WERI-Rb-1 (cell line): ENCODE measurements around the gene CDYL.

Source experiments
- DNase-seq: peaks from one replicate; pipeline ENCODE4 v3.0.0-alpha.2; 2020
- H3K27ac ChIP-seq: fragments of 250-450 bp; sonication (Bioruptor Pico); 2 replicates; pipeline ENCODE4 v1.5.1; 2020; ENCODE audit warnings: mild to moderate bottlenecking, moderate library complexity
- H3K27me3 ChIP-seq: fragments of 250-450 bp; sonication (Bioruptor Pico); 2 replicates; pipeline ENCODE4 v1.5.1; 2021; ENCODE audit warnings: mild to moderate bottlenecking, low read depth, moderate library complexity; ENCODE audit not compliant: insufficient read depth, severe bottlenecking
- H3K36me3 ChIP-seq: fragments of 250-450 bp; sonication (Bioruptor Pico); 2 replicates; pipeline ENCODE4 v1.5.1; 2020; ENCODE audit warnings: mild to moderate bottlenecking, moderate library complexity
- H3K4me3 ChIP-seq: 2 replicates; pipeline ENCODE4 v1.5.1; 2011; ENCODE audit warnings: low read depth, mild to moderate bottlenecking, control low read depth, low read length
- H3K9me3 ChIP-seq: fragments of 250-450 bp; sonication (Bioruptor Pico); 2 replicates; pipeline ENCODE4 v1.5.1; 2021; ENCODE audit warnings: mild to moderate bottlenecking, moderate library complexity; ENCODE audit not compliant: severe bottlenecking
- CTCF ChIP-seq: IDR thresholded peaks from 2 replicates; pipeline ENCODE4 v1.5.1; 2011; ENCODE audit warnings: low read depth, mild to moderate bottlenecking, control low read depth, inconsistent platforms, low read length

The CDYL gene

DNA sequence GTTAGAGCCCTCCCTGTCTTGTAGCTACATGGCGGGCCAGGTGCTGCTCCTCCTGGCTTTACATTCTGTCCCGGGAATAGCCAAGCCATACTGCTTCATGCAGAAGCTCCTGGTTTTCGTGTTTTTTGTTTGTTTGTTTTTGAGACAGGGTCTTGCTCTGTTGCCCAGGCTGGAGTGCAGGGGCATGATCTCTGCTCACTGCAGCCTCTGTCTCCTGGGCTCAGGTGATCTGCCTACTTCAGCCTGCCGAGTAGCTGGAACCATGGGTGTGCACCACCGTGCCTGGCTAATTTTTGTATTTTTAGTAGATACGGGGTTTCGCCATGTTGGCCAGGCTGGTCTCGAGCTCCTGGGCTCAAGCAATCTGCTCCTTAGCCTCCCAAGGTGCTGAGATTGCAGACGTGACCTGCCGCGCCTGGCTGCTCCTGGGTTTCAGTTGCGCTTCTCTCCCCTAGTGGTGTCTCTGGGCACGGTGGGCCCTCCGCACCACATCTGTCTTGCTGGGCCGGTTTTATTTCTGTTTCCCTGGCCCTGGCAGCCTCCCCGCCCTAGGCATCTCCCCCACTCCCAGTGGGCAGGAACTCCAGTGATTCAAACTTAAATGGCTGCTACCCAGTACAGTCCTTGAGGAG, 12.9 kb downstream of the CDYL start:
- Histone ChIP-seq H3K27ac (no peak overlapping the region), H3K4me3 (no peak overlapping the region), H3K36me3 (no peaks in the 10 kb centered on the region), H3K9me3 (no peaks in the 10 kb centered on the region), H3K27me3 (no peaks in the 10 kb centered on the region)
- no peak for DNase-seq
- TF ChIP-seq CTCF = peak; percentile 34; the same call in 1 of the 2 replicates

- no peaks in the 10 kb centered on the region for H3K36me3 ChIP-seq
- DNase-seq = no peak
- no peaks in the 10 kb centered on the region for H3K9me3 ChIP-seq
- H3K4me3 ChIP-seq = no peak overlapping the region
- no peaks in the 10 kb centered on the region for H3K27me3 ChIP-seq
- no peak overlapping the region for H3K27ac ChIP-seq
- peak; percentile 20; the same call in 1 of the 2 replicates for TF ChIP-seq CTCF
Measured at GRCh38 chr6:4790158-4790899, 14.1 kb downstream of the CDYL start.

DNA sequence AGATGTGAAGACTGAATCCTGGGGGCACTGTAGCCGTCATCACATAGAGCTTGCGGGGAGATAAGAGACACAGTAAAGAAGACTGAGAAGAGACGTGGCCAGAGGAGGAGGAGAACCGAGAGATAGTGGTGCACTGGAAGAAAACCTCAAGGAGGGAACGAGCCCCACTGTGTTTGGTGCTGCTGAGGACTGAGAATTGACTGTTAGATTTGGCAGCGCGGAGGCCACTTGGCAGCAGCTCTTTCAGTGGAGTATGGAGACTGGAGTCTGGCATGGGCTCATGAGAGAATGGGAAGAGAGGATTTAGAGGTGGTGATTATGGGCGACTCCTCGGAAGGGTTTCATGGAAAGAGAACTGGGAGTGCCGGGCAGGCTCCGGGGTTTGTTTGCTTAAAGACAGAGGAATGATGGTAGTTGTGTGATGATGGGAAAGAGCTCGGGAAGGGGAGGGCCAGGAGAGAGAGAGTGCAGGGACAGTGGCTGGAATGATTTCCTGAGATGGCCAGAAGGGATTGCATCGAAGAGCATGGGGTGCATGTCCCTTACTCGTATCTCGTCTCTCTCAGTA, 18.0 kb downstream of the CDYL start:
- H3K36me3 ChIP-seq = no peaks in the 10 kb centered on the region
- no peak for TF ChIP-seq CTCF
- H3K27ac ChIP-seq = no peak overlapping the region
- no peaks in the 10 kb centered on the region for H3K9me3 ChIP-seq
- H3K4me3 ChIP-seq = no peak overlapping the region
- DNase-seq = no peak
- no peaks in the 10 kb centered on the region for H3K27me3 ChIP-seq

DNA sequence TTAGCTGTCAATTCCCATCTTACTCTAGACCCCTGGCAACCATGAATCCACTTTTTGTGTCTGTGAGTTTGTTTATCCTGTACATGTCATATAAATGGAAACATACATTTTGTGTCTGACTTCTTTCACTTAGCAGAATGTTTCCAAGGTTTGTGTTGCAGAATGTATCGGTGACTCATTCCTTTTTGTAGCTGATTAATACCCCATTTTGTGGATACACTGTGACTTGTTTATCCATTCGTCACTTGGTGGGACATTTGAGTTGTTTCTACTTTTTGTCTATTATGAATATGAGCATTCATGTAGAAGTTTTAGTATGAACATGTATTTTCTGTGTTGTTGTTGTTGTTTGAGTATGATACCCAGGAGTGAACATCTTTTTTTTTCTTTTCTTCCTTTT, 21.4 kb downstream of the CDYL start:
- Histone ChIP-seq H3K36me3 (no peaks in the 10 kb centered on the region), H3K9me3 (no peaks in the 10 kb centered on the region), H3K27ac (no peak overlapping the region), H3K4me3 (no peak overlapping the region), H3K27me3 (no peaks in the 10 kb centered on the region)
- TF ChIP-seq CTCF = no peak
- no peak for DNase-seq

DNA sequence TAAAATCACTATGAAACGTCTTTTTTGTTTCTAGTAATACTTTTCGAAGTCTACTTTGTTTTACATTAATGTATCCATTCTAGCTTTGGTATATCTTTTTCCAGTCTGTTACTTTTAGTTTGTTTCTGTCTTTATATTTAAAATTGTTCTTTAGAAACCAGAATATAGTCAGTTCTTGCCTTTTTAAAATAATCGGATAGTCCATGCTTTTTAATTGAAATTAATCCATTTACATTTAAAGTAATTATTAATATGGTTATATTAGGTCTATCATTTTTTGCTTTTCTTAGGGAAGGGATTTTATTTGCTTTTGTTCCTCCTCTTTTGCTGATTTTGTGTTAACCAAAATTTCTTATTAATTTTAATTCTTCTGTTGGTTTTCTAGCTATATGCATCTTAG, 23.7 kb downstream of the CDYL start:
- no peak for TF ChIP-seq CTCF
- no peaks in the 10 kb centered on the region for H3K9me3 ChIP-seq
- H3K27me3 ChIP-seq = no peaks in the 10 kb centered on the region
- H3K4me3 ChIP-seq = no peak overlapping the region
- no peaks in the 10 kb centered on the region for H3K36me3 ChIP-seq
- no peak for DNase-seq
- H3K27ac ChIP-seq = no peak overlapping the region
